HTR-8/SVneo (cell line): ENCODE data around the gene PKDCC.
"Not testable (repeated sequence)": the region's sequence is repeated elsewhere in the genome, so short reads cannot be mapped to it uniquely, and the experiment has no call there.

ENCODE experiments used
- DNase-seq: peaks from one replicate; pipeline ENCODE4 v3.0.0; 2011; ENCODE audit warnings: low spot score, mixed read lengths; ENCODE audit not compliant: insufficient read length
- FAIRE-seq: peaks from 2 replicates; lab custom pipeline; 2011; peaks lifted over from hg19 to GRCh38; lab: Jason Lieb, UNC

PKDCC gene

DNA sequence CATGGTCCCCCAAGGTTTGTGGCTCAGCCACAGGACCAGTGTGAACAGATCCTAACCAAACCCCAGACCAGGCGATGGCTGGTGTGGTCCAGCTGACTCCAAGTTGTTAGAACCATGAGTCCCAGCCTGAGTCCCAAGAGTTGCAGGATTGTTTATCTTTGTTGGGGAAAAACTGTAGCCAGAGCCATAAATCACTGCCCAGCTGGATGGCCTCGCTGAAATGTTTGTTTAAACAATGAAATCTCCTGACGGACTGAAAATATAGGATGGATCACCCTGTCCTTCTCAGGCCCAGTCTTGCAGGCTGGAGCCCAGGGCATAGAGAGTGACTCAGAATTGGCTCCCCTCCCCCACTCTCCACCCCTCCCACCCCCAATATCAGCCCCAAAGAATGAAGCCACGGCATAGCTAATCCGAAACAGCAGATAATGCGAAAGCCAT lies 36.4 kb downstream of the PKDCC start:
- peak; percentile 69 for FAIRE-seq
- DNase-seq: peak; percentile 81

DNA sequence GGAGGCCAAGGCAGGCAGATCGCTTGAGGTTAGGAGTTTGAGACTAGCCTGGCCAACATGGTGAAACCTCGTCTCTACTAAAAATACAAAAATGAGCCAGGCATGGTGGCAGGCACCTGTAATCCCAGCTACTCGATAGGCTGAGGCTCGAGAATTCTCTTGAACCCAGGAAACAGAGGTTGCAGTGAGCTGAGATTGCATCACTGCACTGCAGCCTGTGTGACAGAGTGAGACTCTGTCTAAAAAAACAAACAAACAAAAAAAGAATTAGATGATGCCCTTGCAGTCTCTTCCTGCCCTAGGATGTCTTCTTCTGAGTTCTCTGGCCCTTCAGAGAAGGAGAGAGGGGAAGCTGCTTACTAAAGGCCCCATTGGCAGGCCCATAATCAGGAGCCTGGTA lies 37.2 kb downstream of the PKDCC start:
- not testable (repeated sequence) for FAIRE-seq, DNase-seq

DNA sequence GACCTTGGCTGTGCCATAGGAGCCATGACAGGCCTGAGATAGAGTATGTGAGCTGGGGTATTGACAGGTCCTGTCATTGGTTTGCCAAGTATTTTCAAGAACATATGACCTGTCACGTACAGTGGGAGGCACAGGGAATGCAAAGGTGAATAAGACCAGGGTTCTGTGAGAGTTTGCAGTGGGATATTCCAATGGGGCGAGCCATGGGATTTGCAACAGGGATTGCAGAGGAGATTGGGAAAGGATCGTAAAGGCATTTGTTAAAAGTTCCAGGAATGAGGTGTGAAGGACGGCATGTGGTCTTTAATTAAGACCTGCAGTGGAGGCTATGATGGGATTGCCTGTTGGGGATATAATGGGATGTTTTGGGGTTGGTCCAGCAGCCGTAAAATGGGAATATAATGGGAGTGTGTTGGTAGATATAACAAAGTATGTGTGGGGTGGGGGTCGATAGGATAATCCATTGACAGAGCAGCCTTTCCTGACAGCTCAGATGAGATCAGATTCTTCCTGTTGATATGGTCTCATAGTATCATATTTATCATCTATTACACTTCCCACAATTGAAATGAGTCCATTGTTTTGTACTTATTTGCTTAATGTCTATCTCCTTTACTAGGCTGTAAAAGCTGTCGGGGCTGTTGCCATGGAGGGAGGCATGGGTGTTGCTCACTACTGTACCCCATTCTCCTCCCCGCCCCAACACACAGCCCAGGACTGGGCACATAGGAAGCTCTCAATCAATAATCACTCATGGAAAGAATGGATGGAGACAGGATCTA lies 38.1 kb downstream of the PKDCC start:
- FAIRE-seq: no peak
- no peak for DNase-seq

- DNase-seq: peak; percentile 69
These were observed 38.7 kb downstream of the PKDCC start for GRCh38 chr2:42086500-42086953.

GRCh38 chr2:42087137-42087856 lies 39.5 kb downstream of the PKDCC start:
- FAIRE-seq: no peak
- DNase-seq: no peak

More at GRCh38 chr2:42086500-42086953, 38.7 kb downstream of the PKDCC start:
- FAIRE-seq: peak; percentile 4

DNA sequence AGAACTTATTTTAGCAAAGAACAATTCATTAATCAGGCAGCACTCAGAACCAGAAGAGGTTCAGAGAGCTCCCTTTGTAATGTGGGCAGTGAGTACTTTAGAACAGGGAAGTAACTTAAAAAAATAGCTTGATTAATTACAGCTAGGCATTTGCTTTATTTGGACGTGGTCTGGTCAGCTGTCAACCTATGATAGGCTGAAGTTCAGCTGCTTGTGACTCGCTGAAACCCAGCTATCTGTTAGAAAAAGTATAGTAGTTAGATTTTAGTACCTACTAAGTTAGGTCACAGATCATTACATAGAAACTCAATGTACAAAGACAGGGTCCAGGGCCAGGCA lies 40.0 kb downstream of the PKDCC start:
- no peak for DNase-seq
- no peak for FAIRE-seq

DNA sequence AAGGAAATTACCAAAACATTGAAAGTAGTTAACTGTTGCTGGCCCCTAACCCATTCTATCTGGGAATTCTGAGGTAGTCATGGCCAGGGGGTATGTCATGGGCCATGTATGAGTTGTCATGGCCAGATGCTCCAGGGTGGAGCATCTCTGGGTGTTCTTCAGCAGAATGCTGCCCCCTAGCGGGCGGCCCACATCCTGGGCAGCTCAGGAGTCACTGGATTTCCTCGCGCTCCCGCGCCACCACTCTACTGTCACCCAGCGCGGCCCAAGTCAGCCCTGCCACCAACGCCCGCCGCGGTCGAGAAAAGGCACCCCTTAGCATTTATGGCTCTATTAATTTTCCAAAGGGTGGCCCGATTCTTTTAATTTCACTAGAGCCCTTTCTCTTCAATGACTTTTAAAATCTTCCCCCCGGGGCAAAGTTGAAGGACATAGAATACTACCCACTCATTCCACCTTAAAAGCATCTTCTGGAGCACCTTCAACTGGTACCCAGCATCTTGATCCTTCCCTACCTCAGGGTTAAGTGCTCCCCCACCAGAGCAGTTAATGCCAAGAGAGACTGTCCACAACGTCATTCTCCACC lies 41.6 kb downstream of the PKDCC start:
- FAIRE-seq: no peak

GRCh38 chr2:42090216-42090615 lies 42.4 kb downstream of the PKDCC start:
- no peak for FAIRE-seq

More for the DNA sequence above, 41.6 kb downstream of the PKDCC start:
- DNase-seq: peak; percentile 83

DNA sequence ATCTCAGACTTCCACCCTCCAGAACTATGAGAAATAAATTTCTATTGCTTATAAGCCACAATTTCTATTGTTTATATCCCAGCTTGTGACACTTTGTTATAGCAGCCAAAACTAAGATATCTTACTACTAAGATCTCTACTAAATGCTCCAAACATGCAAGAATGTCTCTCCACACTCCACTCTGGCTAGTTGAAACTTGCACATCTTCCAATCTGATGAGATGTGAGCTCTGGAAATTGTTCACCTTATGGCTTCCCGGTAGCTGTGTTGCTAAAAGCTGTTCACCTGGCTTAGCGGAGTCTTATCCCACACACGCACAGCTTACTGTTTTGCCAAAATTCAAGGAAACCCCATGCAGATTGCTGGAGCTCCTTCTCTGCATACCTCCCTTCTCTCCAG lies 43.9 kb downstream of the PKDCC start:
- DNase-seq: no peak

More at GRCh38 chr2:42090216-42090615, 42.4 kb downstream of the PKDCC start:
- no peak for DNase-seq

DNA sequence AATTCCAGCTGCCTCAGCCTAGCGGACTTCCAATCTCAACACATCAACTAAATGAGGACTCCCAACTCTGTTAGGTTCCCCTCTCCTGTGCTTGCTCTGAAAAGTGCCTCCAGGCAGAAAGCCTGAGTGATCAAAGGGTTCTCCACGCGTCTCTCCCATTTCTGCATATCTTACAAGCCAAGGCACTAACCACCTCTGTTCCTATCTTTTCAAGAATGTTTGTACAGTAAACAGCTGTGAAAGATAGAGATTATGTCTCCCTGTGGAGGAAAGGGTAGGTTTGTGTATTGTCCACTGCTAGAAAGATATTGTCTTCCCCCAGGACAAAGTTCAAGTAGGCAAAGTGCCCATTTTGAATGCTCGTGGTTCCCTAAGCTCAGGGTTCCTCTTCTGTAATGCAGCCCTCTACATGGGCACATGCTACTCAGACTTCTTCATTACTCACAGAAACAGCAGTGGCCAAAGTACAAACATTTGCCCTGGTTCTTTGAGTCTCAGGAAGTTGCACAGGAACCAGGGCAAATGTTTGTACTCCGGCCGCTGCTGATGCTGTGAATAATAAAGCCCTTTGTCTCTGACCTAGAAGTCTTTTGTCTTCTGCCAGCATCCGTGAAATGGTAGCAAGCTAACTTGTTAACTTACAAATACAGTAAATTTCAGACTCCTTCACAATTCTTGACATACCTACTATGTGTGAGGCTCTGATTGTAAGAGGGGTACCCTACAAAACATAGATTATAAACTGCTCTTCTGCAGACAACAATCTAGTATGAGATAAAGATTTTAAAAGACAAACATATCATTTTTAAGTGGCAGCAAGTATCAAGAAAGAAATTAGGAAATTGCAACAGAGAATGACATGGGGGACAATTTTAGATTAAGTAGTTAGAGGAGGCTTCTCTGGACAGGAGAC lies 44.5 kb downstream of the PKDCC start:
- FAIRE-seq: no peak
- DNase-seq: no peak

More for the DNA sequence above, 43.9 kb downstream of the PKDCC start:
- no peak for FAIRE-seq

GRCh38 chr2:42094114-42094513 lies 46.3 kb downstream of the PKDCC start:
- DNase-seq (no peak), FAIRE-seq (no peak)

GRCh38 chr2:42095923-42096408 lies 48.1 kb downstream of the PKDCC start:
- DNase-seq (peak; percentile 50), FAIRE-seq (no peak)

GRCh38 chr2:42096869-42097591 lies 49.2 kb downstream of the PKDCC start:
- DNase-seq (no peak), FAIRE-seq (no peak)

DNA sequence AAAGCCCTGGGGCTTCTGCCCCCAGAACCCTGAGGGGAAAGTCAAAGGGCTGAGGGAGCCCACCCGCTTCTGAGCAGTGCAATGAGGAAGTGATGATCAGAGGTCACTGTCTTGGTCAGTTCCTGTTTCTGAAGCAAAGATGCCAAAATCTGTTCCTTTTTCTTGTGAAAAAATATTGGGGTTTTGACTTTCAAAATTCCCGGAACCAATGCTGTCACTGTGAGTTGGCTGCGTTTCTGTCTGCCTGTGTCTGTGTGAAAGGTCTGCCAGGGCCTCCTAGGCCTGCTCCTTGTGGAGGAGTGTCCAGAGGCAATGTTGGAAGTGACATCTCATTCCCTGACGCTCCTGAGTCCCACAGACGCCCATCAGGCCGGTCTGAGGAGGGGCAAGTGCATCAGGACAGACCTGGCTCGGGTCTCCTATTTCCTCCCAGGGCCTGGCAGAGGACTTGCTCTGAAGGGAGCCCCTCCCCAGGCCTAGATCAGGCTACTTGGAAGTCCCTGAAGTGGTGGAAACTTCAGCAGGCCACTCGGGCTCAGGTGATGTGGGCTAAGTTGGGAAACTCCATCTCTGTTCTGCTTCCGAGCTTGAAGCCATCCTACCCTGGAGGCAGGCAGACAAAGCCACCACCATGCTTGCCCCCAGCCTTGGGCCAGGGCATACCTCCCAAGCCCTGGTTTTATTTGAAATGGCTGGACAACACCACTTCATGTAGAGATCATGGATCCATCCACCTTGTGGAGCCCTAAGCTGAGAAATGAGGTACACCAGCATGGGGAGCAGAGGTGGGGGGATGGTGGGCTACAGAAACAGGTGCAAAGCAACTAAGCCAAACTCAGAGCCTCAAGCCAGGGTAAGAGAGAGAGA lies 51.0 kb downstream of the PKDCC start:
- no peak for FAIRE-seq
- no peak for DNase-seq

DNA sequence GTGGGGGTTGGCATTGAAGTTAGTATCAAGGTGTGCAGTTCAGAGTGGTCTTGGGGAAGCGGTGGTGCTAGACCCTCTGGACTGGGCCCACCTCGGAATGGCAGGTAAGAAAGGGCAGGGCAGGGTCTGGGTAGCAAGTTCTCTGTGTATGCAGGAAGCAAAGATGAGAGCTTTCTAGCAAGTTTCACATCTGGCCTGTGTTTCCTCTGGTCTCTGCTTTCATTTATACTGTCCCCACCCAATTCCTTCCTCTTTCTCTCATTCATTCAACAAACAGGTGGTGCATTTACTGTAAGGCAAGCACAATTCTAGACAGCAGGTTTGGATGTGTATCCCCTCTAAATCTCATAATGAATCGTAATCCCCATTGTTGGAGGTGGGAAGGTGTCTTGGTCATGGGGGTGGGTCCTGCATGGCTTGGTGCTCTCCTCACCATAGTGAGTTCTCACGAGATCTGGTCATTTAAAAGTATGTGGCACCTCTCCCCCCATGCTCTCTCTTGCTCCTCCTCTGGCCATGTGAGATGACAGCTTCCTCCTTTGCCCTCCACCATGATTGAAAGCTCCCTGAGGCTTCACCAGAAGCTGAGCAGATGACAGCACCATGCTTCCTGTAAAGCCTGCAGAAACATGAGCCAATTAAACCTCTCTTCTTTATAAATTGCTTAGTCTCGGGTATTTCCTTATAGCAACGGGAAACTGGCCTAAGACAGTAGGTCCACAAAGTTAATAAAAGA lies 51.8 kb downstream of the PKDCC start:
- FAIRE-seq: no peak
- DNase-seq: no peak

DNA sequence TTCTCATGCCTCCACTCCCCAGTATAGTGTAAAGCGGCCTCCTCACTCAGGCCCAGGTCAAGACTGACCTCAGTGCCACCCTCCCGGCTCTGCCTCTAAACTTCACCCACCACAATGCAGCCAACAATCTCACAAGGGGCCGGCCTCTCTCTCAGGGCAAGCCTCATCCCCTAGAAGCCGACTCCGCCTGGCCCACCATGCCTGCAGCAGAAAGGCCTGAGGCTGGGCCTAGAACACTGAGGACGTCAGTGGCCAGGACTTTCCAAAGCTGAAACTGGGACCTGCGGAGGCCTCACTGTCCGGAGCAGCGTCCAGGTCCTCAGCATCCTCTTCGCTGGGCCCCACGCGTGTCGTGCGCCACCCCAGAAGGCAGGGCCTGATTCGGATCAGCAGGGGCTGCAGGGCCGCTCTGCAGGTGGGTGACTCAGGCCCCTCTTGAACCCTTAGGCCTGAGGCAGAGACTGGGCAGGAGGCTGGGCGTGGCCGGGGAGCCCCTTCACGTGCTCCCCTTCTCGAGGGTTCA lies 52.9 kb downstream of the PKDCC start:
- FAIRE-seq: no peak

More for the DNA sequence above, 52.9 kb downstream of the PKDCC start:
- no peak for DNase-seq
